ENCODE measurements around the gene PIK3R6. TPM values are rescaled to one million over a fixed set of nuclear protein-coding genes. Genes with fewer than 3 reads are reported as not detected.

Gene PIK3R6
- total and polyA plus RNA-seq, 7 experiments from 2014 or later: 0.06 to 11.3 (median 0.43) TPM

DNA sequence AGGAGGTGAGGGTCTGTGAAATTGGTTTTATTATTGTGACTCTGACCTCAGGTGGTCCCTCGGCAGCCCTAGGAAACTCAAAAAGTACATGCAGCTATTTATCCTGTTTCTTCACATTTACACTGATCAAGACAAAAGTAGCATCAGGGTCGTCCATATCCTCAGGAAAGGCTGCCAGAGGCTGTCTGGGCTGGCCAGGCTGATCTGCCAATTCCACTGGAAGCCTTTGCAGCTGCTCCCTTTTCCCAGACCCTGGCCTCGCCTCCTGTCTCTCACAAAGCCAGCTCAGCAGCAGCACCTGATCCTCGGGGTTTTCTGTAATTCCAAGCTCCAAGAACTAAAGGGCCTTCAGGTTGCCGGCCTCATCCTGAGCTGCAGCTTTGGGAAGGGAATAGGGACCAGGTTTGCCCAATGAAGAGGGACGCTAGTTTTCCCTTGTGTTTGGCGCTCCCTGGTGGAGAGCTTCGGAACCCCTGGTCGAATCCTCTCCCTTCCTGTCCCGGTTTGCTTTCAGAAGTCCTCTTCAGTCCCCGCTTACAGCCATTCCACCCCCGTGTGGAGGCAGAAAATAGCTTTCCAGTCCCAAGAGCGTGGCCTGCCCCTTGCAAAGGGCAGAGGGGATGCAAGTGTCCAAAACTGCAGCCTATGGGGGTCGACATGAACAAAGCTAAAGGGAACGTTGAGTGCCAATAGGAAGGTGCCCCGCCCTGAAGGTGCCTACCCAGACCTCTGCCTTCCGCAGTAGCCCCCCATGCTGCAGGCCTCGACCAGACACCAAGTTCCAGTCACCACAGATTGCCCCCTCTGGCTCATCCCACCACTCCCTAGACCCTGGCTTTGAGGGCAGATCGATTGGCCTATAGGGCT is 81.7 kb downstream of the PIK3R6 start:
- POLR2A ChIA-PET: interaction anchor here (0.6 kb wide), 1 partner anchor 481 kb away, joined by 3 read pairs; no protein-coding TSS in a partner anchor
- peaks cover 0 to 4% (median 0%) of the 10 kb centered on the region in 7 donors for H3K4me1 Mint-ChIP-seq
- intact Hi-C loops (cut with micrococcal nuclease): loop anchor here in 1 of 2 donors (1.0 kb wide), 4 partner anchors 213 to 725 kb away; partner anchors contain the start of gene RPL26

DNA sequence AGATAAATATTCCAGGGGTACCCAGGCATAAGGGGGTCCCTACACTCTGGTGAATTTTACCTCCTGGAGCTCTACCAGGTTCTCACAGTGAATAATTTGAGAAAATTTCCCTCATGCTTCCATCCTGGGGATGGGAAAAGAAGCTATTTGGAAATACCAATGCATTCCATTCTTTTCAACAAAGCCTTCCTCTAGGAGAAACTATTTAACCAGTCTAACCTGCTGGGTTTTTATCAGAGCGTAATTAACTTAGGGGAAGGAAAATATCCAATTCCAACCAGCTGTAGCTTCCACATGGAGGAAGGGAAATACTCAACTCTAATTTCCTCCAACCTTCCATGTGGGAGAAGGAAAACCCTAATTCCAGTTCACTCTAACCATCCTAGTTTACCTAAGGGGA is 85.3 kb downstream of the PIK3R6 start:
- Histone ChIP-seq H3K36me3 (ENCODE audit: control insufficient read depth in 2 of 3, insufficient read depth in 3 of 3, low read length in 3 of 3) (no peaks in the 10 kb centered on the region), H3K9me3 (ENCODE audit: control insufficient read depth in 2 of 3, low read length in 3 of 3) (no peaks in the 10 kb centered on the region), H3K27ac (ENCODE audit: low read depth, low read length) (no peak overlapping the region), H3K4me3 (ENCODE audit: low read length) (no peak overlapping the region), H3K27me3 (ENCODE audit: control insufficient read depth in 2 of 2, insufficient read depth in 2 of 2, low read length in 2 of 2) (no peaks in the 10 kb centered on the region), H3K4me1 (ENCODE audit: control insufficient read depth in 2 of 2, insufficient read depth in 2 of 2, low read length in 2 of 2) (no peaks in the 10 kb centered on the region)
- Mint-ChIP-seq H3K9me3 (peaks cover 0 to 7% (median under 1%) of the 10 kb centered on the region in 11 donors), H3K4me3 (no peak overlapping the region), H3K36me3 (no peaks in the 10 kb centered on the region), H3K4me1 (peaks cover 0 to 4% (median 0%) of the 10 kb centered on the region in 7 donors), H3K27ac (no peak overlapping the region), H3K27me3 (peaks cover 0 to 29% (median 4%) of the 10 kb centered on the region in 5 donors)
- DNase-seq (no peak), ATAC-seq (no peak)
- intact Hi-C loops (cut with micrococcal nuclease): no loop called here
- POLR2A ChIA-PET: no interaction called here
- CTCF ChIA-PET: interaction anchor here (1.1 kb wide), 1 partner anchor 9 kb away, joined by 3 read pairs; no protein-coding TSS in a partner anchor

More for the DNA sequence above, 81.7 kb downstream of the PIK3R6 start:
- CTCF ChIA-PET: interaction anchor here (0.6 to 3.4 kb wide), 11 partner anchors 9 to 726 kb away, joined by 3 to 19 read pairs (median 4); no protein-coding TSS in a partner anchor
- no peaks in the 10 kb centered on the region for H3K9me3 ChIP-seq (ENCODE audit: control insufficient read depth in 2 of 3, low read length in 3 of 3)
- H3K9me3 Mint-ChIP-seq: peaks cover 0 to 4% (median 0%) of the 10 kb centered on the region in 11 donors
- no peak overlapping the region for H3K27ac ChIP-seq (ENCODE audit: low read depth, low read length)
- H3K36me3 ChIP-seq (ENCODE audit: control insufficient read depth in 2 of 3, insufficient read depth in 3 of 3, low read length in 3 of 3): no peaks in the 10 kb centered on the region
- ATAC-seq: peak; percentile 62
- no peaks in the 10 kb centered on the region for H3K36me3 Mint-ChIP-seq
- H3K4me3 ChIP-seq (ENCODE audit: low read length): no peak overlapping the region
- no peaks in the 10 kb centered on the region for H3K27me3 ChIP-seq (ENCODE audit: control insufficient read depth in 2 of 2, insufficient read depth in 2 of 2, low read length in 2 of 2)
- H3K27me3 Mint-ChIP-seq: peaks cover 0 to 18% (median 0%) of the 10 kb centered on the region in 5 donors
- H3K4me3 Mint-ChIP-seq: no peak overlapping the region
- DNase-seq: peak; percentile 18 to 60 (median 45)
- H3K27ac Mint-ChIP-seq: no peak overlapping the region
- H3K4me1 ChIP-seq (ENCODE audit: control insufficient read depth in 2 of 2, insufficient read depth in 2 of 2, low read length in 2 of 2): no peaks in the 10 kb centered on the region

DNA sequence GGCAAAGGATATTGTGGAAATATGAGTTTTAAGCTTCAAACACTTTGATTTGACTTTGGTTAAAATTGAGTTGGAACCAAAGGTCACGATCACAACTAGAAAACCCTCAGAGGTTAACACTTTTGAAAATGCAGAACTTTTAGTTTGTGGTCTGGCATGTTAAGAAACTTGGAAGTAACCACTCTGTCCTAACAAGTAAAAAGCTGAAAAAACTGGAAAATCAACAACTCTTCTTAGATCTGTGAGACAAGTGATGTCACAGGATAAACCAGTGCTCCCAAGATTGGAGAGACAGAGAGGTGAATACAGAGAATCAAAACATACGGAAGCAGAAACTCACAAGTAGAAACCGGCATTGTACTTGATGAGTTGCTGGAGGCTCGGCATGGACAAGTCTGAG is 85.7 kb downstream of the PIK3R6 start:
- intact Hi-C loops (cut with micrococcal nuclease): no loop called here

DNA sequence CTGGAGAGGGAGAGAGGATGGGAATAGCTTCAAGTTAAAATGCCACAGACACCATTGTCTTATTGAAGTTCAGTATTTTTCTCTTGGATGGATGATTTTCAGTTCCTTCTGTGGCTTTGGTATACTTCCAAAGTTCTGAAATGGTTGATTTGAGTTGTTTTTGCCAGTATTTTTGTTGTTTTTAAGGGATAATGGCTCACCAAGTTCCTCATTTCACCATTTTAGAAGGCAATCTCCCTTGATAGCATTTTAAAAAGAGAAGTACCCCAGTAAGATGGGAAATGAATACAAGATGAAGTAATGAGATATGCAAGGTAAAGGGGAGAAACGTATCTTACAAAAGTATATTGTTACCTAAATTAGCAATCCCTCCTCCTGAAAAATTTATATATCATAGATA is 90.6 kb downstream of the PIK3R6 start:
- Histone ChIP-seq H3K27ac (ENCODE audit: low read depth, low read length) (no peak overlapping the region), H3K4me1 (ENCODE audit: control insufficient read depth in 2 of 2, insufficient read depth in 2 of 2, low read length in 2 of 2) (no peaks in the 10 kb centered on the region), H3K4me3 (ENCODE audit: low read length) (no peak overlapping the region), H3K9me3 (ENCODE audit: control insufficient read depth in 2 of 3, low read length in 3 of 3) (no peaks in the 10 kb centered on the region), H3K27me3 (ENCODE audit: control insufficient read depth in 2 of 2, insufficient read depth in 2 of 2, low read length in 2 of 2) (peaks cover 2 to 3% of the 10 kb centered on the region in 2 donors), H3K36me3 (ENCODE audit: control insufficient read depth in 2 of 3, insufficient read depth in 3 of 3, low read length in 3 of 3) (no peaks in the 10 kb centered on the region)
- Mint-ChIP-seq H3K36me3 (peaks cover 0 to 12% (median 5%) of the 10 kb centered on the region in 5 donors), H3K4me3 (no peak overlapping the region), H3K9me3 (peaks cover 3 to 35% (median 13%) of the 10 kb centered on the region in 11 donors), H3K27ac (no peak overlapping the region), H3K27me3 (peaks cover 11 to 53% (median 29%) of the 10 kb centered on the region in 5 donors), H3K4me1 (peaks cover 0 to 4% (median 0%) of the 10 kb centered on the region in 7 donors)
- POLR2A ChIA-PET: interaction anchor here (0.7 kb wide), 1 partner anchor 486 kb away, joined by 3 read pairs; no protein-coding TSS in a partner anchor
- intact Hi-C loops (cut with micrococcal nuclease): no loop called here
- ATAC-seq: no peak
- no peak for DNase-seq
- CTCF ChIA-PET: interaction anchor here (0.8 kb wide), 1 partner anchor 9 kb away, joined by 5 read pairs; no protein-coding TSS in a partner anchor

More for the DNA sequence above, 85.7 kb downstream of the PIK3R6 start:
- no peak for DNase-seq
- Mint-ChIP-seq H3K4me3 (no peak overlapping the region), H3K27ac (no peak overlapping the region), H3K27me3 (peaks cover 0 to 33% (median 6%) of the 10 kb centered on the region in 5 donors), H3K36me3 (no peaks in the 10 kb centered on the region), H3K4me1 (peaks cover 0 to 4% (median 0%) of the 10 kb centered on the region in 7 donors), H3K9me3 (peaks cover 0 to 9% (median 3%) of the 10 kb centered on the region in 11 donors)
- no peaks in the 10 kb centered on the region for H3K9me3 ChIP-seq (ENCODE audit: control insufficient read depth in 2 of 3, low read length in 3 of 3)
- H3K27ac ChIP-seq (ENCODE audit: low read depth, low read length): no peak overlapping the region
- no peak overlapping the region for H3K4me3 ChIP-seq (ENCODE audit: low read length)
- no peaks in the 10 kb centered on the region for H3K27me3 ChIP-seq (ENCODE audit: control insufficient read depth in 2 of 2, insufficient read depth in 2 of 2, low read length in 2 of 2)
- CTCF ChIA-PET: interaction anchor here (1.1 kb wide), 1 partner anchor 8 kb away, joined by 3 read pairs; no protein-coding TSS in a partner anchor
- POLR2A ChIA-PET: no interaction called here
- no peaks in the 10 kb centered on the region for H3K36me3 ChIP-seq (ENCODE audit: control insufficient read depth in 2 of 3, insufficient read depth in 3 of 3, low read length in 3 of 3)
- no peaks in the 10 kb centered on the region for H3K4me1 ChIP-seq (ENCODE audit: control insufficient read depth in 2 of 2, insufficient read depth in 2 of 2, low read length in 2 of 2)
- ATAC-seq: no peak

DNA sequence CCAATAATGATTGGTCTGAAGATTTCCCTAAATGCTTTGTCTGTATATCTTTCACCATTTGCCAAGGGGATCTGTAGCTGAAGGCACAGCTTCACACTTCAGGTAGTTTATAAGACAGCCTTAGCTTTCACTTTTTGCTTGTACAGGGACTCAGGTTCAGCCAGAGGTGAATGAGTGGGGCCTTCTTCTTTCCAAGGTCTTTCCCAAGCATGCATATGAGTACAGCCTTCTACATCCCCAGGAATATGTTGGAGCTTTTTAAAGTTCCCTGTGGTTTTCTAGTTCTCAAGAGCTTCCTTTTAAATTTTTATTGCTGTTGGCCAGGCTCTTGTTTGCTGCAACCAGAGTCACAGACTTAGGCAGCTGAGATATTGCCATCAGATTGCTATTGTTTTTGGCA is 91.2 kb downstream of the PIK3R6 start:
- Histone ChIP-seq H3K27ac (ENCODE audit: low read depth, low read length) (no peak overlapping the region), H3K9me3 (ENCODE audit: control insufficient read depth in 2 of 3, low read length in 3 of 3) (no peaks in the 10 kb centered on the region), H3K36me3 (ENCODE audit: control insufficient read depth in 2 of 3, insufficient read depth in 3 of 3, low read length in 3 of 3) (no peaks in the 10 kb centered on the region), H3K27me3 (ENCODE audit: control insufficient read depth in 2 of 2, insufficient read depth in 2 of 2, low read length in 2 of 2) (peaks cover 2 to 3% of the 10 kb centered on the region in 2 donors), H3K4me1 (ENCODE audit: control insufficient read depth in 2 of 2, insufficient read depth in 2 of 2, low read length in 2 of 2) (no peaks in the 10 kb centered on the region), H3K4me3 (ENCODE audit: low read length) (no peak overlapping the region)
- Mint-ChIP-seq H3K9me3 (peaks cover 3 to 35% (median 13%) of the 10 kb centered on the region in 11 donors), H3K27ac (no peak overlapping the region), H3K27me3 (peaks cover 11 to 51% (median 29%) of the 10 kb centered on the region in 5 donors), H3K4me1 (peaks cover 0 to 4% (median 0%) of the 10 kb centered on the region in 7 donors), H3K4me3 (no peak overlapping the region), H3K36me3 (peaks cover 0 to 12% (median 5%) of the 10 kb centered on the region in 5 donors)
- intact Hi-C loops (cut with micrococcal nuclease): no loop called here
- ChIA-PET CTCF (interaction anchor here (0.5 to 0.8 kb wide), 2 partner anchors 10 to 139 kb away, joined by 3 to 5 read pairs; no protein-coding TSS in a partner anchor), POLR2A (interaction anchor here (0.7 kb wide), 1 partner anchor 485 kb away, joined by 3 read pairs; no protein-coding TSS in a partner anchor)
- DNase-seq (no peak), ATAC-seq (no peak)

DNA sequence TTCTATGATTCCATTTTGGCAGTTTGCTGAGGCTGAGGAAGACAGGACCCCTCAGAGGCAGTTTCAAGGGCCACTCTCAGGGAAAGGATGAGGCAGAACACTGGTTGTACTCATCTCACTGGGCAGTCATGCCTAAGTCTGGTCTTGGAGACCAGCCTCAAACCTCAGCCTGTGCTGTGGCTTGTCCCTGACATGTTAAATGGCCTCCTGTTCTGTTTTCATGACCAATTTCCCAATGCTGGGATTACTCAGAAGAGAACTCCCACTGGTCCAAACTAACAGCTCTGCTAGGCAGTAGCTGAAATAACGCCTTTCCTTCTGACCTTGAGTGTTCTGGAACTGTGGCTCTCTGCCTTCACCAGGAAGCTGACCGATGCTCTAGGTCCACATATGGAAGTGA is 100.7 kb downstream of the PIK3R6 start:
- Mint-ChIP-seq H3K9me3 (peaks cover 0 to 6% (median 0%) of the 10 kb centered on the region in 11 donors), H3K4me1 (peaks cover 0 to 3% (median 0%) of the 10 kb centered on the region in 7 donors), H3K36me3 (no peaks in the 10 kb centered on the region), H3K27ac (no peak overlapping the region), H3K4me3 (no peak overlapping the region), H3K27me3 (peaks cover 0 to 13% (median 7%) of the 10 kb centered on the region in 5 donors)
- no peaks in the 10 kb centered on the region for H3K27me3 ChIP-seq (ENCODE audit: control insufficient read depth in 2 of 2, insufficient read depth in 2 of 2, low read length in 2 of 2)
- no peak overlapping the region for H3K4me3 ChIP-seq (ENCODE audit: low read length)
- H3K4me1 ChIP-seq (ENCODE audit: control insufficient read depth in 2 of 2, insufficient read depth in 2 of 2, low read length in 2 of 2): no peaks in the 10 kb centered on the region
- no peaks in the 10 kb centered on the region for H3K9me3 ChIP-seq (ENCODE audit: control insufficient read depth in 2 of 3, low read length in 3 of 3)
- no peak overlapping the region for H3K27ac ChIP-seq (ENCODE audit: low read depth, low read length)
- DNase-seq (no peak), ATAC-seq (no peak)
- ChIA-PET POLR2A (no interaction called here), CTCF (no interaction called here)
- no peaks in the 10 kb centered on the region for H3K36me3 ChIP-seq (ENCODE audit: control insufficient read depth in 2 of 3, insufficient read depth in 3 of 3, low read length in 3 of 3)
- intact Hi-C loops (cut with micrococcal nuclease): no loop called here

Data from naive thymus-derived CD4-positive, alpha-beta T cell (primary cell).